Measurements from ENCODE around the gene LCAT.

- TF ChIP-seq, protein P1, sequence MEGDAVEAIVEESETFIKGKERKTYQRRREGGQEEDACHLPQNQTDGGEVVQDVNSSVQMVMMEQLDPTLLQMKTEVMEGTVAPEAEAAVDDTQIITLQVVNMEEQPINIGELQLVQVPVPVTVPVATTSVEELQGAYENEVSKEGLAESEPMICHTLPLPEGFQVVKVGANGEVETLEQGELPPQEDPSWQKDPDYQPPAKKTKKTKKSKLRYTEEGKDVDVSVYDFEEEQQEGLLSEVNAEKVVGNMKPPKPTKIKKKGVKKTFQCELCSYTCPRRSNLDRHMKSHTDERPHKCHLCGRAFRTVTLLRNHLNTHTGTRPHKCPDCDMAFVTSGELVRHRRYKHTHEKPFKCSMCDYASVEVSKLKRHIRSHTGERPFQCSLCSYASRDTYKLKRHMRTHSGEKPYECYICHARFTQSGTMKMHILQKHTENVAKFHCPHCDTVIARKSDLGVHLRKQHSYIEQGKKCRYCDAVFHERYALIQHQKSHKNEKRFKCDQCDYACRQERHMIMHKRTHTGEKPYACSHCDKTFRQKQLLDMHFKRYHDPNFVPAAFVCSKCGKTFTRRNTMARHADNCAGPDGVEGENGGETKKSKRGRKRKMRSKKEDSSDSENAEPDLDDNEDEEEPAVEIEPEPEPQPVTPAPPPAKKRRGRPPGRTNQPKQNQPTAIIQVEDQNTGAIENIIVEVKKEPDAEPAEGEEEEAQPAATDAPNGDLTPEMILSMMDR (optimal IDR thresholded peaks at IDR 0.05 in 1 of 3, IDR thresholded peaks at IDR 0.05 in 1 of 3, conservative IDR thresholded peaks at IDR 0.05 in 1 of 3; ENCODE audit: extremely low read depth in 1 of 3, insufficient read depth in 2 of 3, low read length in 3 of 3), result no peak
- TF ChIP-seq EZH2 (IDR thresholded peaks at IDR 0.05; ENCODE audit: low read length), result no peak
These were observed 13.7 kb downstream of the LCAT start for GRCh38 chr16:67930191-67930590.
